ACC112 (cell line): Measurements from ENCODE around the gene PCDHA1.
"Not testable (repeated sequence)": the region's sequence is repeated elsewhere in the genome, so short reads cannot be mapped to it uniquely, and the experiment has no call there.

Source experiments
- H2AFZ ChIP-seq: fragments of 200-600 bp; sonication (generic); one replicate; pipeline ENCODE4 v1.6.0; 2017; ENCODE audit warnings: antibody characterized with exemption, low read length; ENCODE audit not compliant: unreplicated experiment
- H3K27ac ChIP-seq: fragments of 200-600 bp; sonication (generic); 2 replicates; pipeline ENCODE4 v1.5.1; 2014; ENCODE audit warnings: low read depth, mild to moderate bottlenecking, antibody characterized with exemption, low read length, moderate library complexity
- H3K27me3 ChIP-seq: fragments of 200-600 bp; sonication (generic); 2 replicates; pipeline ENCODE4 v1.6.1; 2014; ENCODE audit warnings: mild to moderate bottlenecking, antibody characterized with exemption, low read length, moderate library complexity, mixed read lengths; ENCODE audit not compliant: insufficient read depth
- H3K36me3 ChIP-seq: fragments of 200-600 bp; sonication (generic); 2 replicates; pipeline ENCODE4 v1.6.1; 2016; ENCODE audit warnings: mild to moderate bottlenecking, antibody characterized with exemption, low read length, moderate library complexity, mixed read lengths; ENCODE audit not compliant: insufficient read depth
- H3K4me1 ChIP-seq: fragments of 200-600 bp; sonication (generic); one replicate; pipeline ENCODE4 v1.6.1; 2016; ENCODE audit warnings: low read length, mixed read lengths; ENCODE audit not compliant: insufficient read depth, unreplicated experiment, control insufficient read depth
- H3K4me3 ChIP-seq: fragments of 200-600 bp; sonication (generic); 2 replicates; pipeline ENCODE4 v1.5.1; 2014; ENCODE audit warnings: mild to moderate bottlenecking, low read depth, low read length
- H3K79me2 ChIP-seq: fragments of 200-600 bp; sonication (generic); one replicate; pipeline ENCODE4 v1.6.0; 2016; ENCODE audit warnings: low read length; ENCODE audit not compliant: control insufficient read depth, unreplicated experiment, insufficient read depth

Gene PCDHA1

GRCh38 chr5:140857177-140857986 lies 71.4 kb downstream of the PCDHA1 start:
- Histone ChIP-seq H3K27ac (no peak overlapping the region), H3K79me2 (no peaks in the 10 kb centered on the region), H3K27me3 (no peaks in the 10 kb centered on the region), H3K36me3 (no peaks in the 10 kb centered on the region), H3K4me3 (no peak overlapping the region), H2AFZ (no peak overlapping the region), H3K4me1 (no peaks in the 10 kb centered on the region)

GRCh38 chr5:140857987-140858240 lies 72.0 kb downstream of the PCDHA1 start:
- H3K27me3 ChIP-seq = no peaks in the 10 kb centered on the region
- no peaks in the 10 kb centered on the region for H3K4me1 ChIP-seq
- no peaks in the 10 kb centered on the region for H3K79me2 ChIP-seq
- H2AFZ ChIP-seq = no peak overlapping the region
- H3K36me3 ChIP-seq = no peaks in the 10 kb centered on the region
- no peak overlapping the region for H3K27ac ChIP-seq
- no peak overlapping the region for H3K4me3 ChIP-seq

GRCh38 chr5:140862441-140863295 lies 76.7 kb downstream of the PCDHA1 start:
- no peak overlapping the region for H3K4me3 ChIP-seq

GRCh38 chr5:140868721-140869554 lies 83.0 kb downstream of the PCDHA1 start, which contains the start of gene PCDHA11:
TSS of gene PCDHA11 (plus strand) at chr5:140868957. CDS start at chr5:140869104, 147 bp downstream.
- Histone ChIP-seq H3K4me3 (no peak within 1 kb of the TSS), H3K36me3 (no peaks in the 10 kb centered on the region), H3K79me2 (no peaks in the 10 kb centered on the region), H3K4me1 (no peaks in the 10 kb centered on the region), H3K27me3 (peaks cover 4% of the 10 kb centered on the region; the same call in 1 of the 2 replicates), H2AFZ (no peak within 1 kb of the TSS), H3K27ac (no peak within 1 kb of the TSS)

More at GRCh38 chr5:140862441-140863295, 76.7 kb downstream of the PCDHA1 start:
- Histone ChIP-seq H3K79me2 (no peaks in the 10 kb centered on the region), H3K4me1 (no peaks in the 10 kb centered on the region), H3K27me3 (peaks cover 4% of the 10 kb centered on the region; the same call in 1 of the 2 replicates), H3K36me3 (no peaks in the 10 kb centered on the region), H2AFZ (no peak overlapping the region), H3K27ac (no peak overlapping the region)

GRCh38 chr5:140869555-140869886 lies 83.6 kb downstream of the PCDHA1 start:
- Histone ChIP-seq H3K4me1 (no peaks in the 10 kb centered on the region), H3K36me3 (no peaks in the 10 kb centered on the region), H3K4me3 (no peak overlapping the region), H3K79me2 (no peaks in the 10 kb centered on the region), H2AFZ (no peak overlapping the region), H3K27ac (no peak overlapping the region), H3K27me3 (peaks cover 4% of the 10 kb centered on the region; the same call in 1 of the 2 replicates)

- no peaks in the 10 kb centered on the region for H3K4me1 ChIP-seq
- H3K79me2 ChIP-seq = no peaks in the 10 kb centered on the region
- no peaks in the 10 kb centered on the region for H3K36me3 ChIP-seq
- H2AFZ ChIP-seq = no peak overlapping the region
- H3K4me3 ChIP-seq = no peak overlapping the region
- peaks cover 4% of the 10 kb centered on the region; the same call in 1 of the 2 replicates for H3K27me3 ChIP-seq
- no peak overlapping the region for H3K27ac ChIP-seq
Observed at GRCh38 chr5:140870221-140871201, 84.6 kb downstream of the PCDHA1 start.

- no peak within 1 kb of the TSS for H3K27ac ChIP-seq
Observed at GRCh38 chr5:140875085-140876065, 89.4 kb downstream of the PCDHA1 start, which contains the start of gene PCDHA12. TSS of gene PCDHA12 (plus strand) at chr5:140875308. CDS start at chr5:140875473, 165 bp downstream.

GRCh38 chr5:140876541-140877261 lies 90.8 kb downstream of the PCDHA1 start:
- H3K27me3 ChIP-seq, H3K36me3 ChIP-seq, H2AFZ ChIP-seq, H3K79me2 ChIP-seq, H3K27ac ChIP-seq, H3K4me3 ChIP-seq, H3K4me1 ChIP-seq: not testable (repeated sequence)

More at GRCh38 chr5:140875085-140876065, 89.4 kb downstream of the PCDHA1 start, which contains the start of gene PCDHA12:
- Histone ChIP-seq H3K36me3 (no peaks in the 10 kb centered on the region), H3K4me1 (no peaks in the 10 kb centered on the region), H3K79me2 (no peaks in the 10 kb centered on the region), H3K27me3 (no peaks in the 10 kb centered on the region), H3K4me3 (no peak within 1 kb of the TSS), H2AFZ (no peak within 1 kb of the TSS)
